ENCODE data around the gene ZNF169. TPM values are rescaled to one million over a fixed set of nuclear protein-coding genes. Genes with fewer than 3 reads are reported as not detected.
"Not testable (repeated sequence)": the region's sequence is repeated elsewhere in the genome, so short reads cannot be mapped to it uniquely, and the experiment has no call there.

The ZNF169 gene
- total RNA-seq, 1 donor from 2014 or later: 4.7 TPM

- Histone ChIP-seq H3K36me3 (ENCODE audit: control insufficient read depth, insufficient read depth, low read length) (no peaks in the 10 kb centered on the region), H3K27me3 (ENCODE audit: control insufficient read depth, insufficient read depth, low read length) (peaks cover 3% of the 10 kb centered on the region), H3K4me3 (ENCODE audit: low read depth, low read length) (no peak overlapping the region)
- no peak for DNase-seq (ENCODE audit: low read depth)
- TF ChIP-seq CTCF (IDR thresholded peaks at IDR 0.05; ENCODE audit: insufficient read depth, low read length, severe bottlenecking): no peak
- no peak for FAIRE-seq
These were observed 3.1 kb upstream of the ZNF169 start for GRCh38 chr9:94256007-94256406.

- not testable (repeated sequence) for H3K27me3 ChIP-seq (ENCODE audit: control insufficient read depth, insufficient read depth, low read length); H3K36me3 ChIP-seq (ENCODE audit: control insufficient read depth, insufficient read depth, low read length); DNase-seq (ENCODE audit: low read depth); H3K4me3 ChIP-seq (ENCODE audit: low read depth, low read length); FAIRE-seq
These were observed 6.7 kb downstream of the ZNF169 start for GRCh38 chr9:94265626-94266402.

DNA sequence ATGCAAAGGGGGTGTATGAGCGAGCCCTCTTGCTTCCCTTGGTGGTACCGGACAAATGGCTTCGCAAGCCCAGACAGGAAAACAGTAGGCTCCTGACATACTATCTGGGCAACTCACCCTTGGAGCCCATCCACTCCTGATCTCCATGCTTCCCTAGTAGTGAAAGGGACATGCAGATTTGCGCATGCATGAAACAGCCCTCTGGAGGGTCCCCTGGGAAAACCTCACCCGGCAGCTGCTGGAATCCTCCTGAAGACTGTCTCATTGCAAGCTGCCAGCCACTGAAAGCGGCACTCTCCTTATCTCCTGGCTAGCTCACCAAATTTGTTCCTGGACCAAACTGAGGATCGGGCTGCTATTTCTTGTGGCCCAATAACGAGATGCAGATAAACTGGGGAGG is 10.2 kb downstream of the ZNF169 start:
- no peak for FAIRE-seq
- Histone ChIP-seq H3K27me3 (ENCODE audit: control insufficient read depth, insufficient read depth, low read length) (no peaks in the 10 kb centered on the region), H3K36me3 (ENCODE audit: control insufficient read depth, insufficient read depth, low read length) (no peaks in the 10 kb centered on the region), H3K4me3 (ENCODE audit: low read depth, low read length) (no peak overlapping the region)
- TF ChIP-seq CTCF (IDR thresholded peaks at IDR 0.05; ENCODE audit: insufficient read depth, low read length, severe bottlenecking): no peak
- peak; percentile 10 for DNase-seq (ENCODE audit: low read depth)

- H3K36me3 ChIP-seq (ENCODE audit: control insufficient read depth, insufficient read depth, low read length): no peaks in the 10 kb centered on the region
- no peak for TF ChIP-seq CTCF (IDR thresholded peaks at IDR 0.05; ENCODE audit: insufficient read depth, low read length, severe bottlenecking)
- no peak overlapping the region for H3K4me3 ChIP-seq (ENCODE audit: low read depth, low read length)
- H3K27me3 ChIP-seq (ENCODE audit: control insufficient read depth, insufficient read depth, low read length): no peaks in the 10 kb centered on the region
- DNase-seq (ENCODE audit: low read depth): no peak
- no peak for FAIRE-seq
These were observed 10.9 kb downstream of the ZNF169 start for GRCh38 chr9:94270009-94270408.

DNA sequence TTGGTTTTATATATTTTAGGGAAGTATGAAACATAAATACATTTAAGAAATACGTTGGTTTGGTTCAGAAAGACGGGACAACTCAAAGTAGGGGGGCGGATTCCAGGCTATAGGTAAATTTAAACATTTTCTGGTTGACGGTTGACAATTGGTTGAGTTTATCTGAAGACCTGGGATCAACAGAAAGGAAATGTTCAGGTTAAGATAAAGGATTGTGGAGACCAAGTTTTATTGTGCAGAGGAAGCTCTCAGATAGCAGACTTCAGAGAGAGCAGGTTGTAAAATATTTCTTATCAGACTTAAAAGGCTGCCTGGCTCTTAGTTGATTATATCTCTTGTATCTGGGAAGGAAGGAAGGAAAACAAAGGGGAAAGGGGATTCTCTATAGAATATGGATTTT is 17.9 kb downstream of the ZNF169 start:
- H3K4me3 ChIP-seq (ENCODE audit: low read depth, low read length); DNase-seq (ENCODE audit: low read depth); FAIRE-seq; H3K27me3 ChIP-seq (ENCODE audit: control insufficient read depth, insufficient read depth, low read length); H3K36me3 ChIP-seq (ENCODE audit: control insufficient read depth, insufficient read depth, low read length): not testable (repeated sequence)

GRCh38 chr9:94277885-94278536 is 18.9 kb downstream of the ZNF169 start:
- no peak for TF ChIP-seq CTCF (IDR thresholded peaks at IDR 0.05; ENCODE audit: insufficient read depth, low read length, severe bottlenecking)
- Histone ChIP-seq H3K27me3 (ENCODE audit: control insufficient read depth, insufficient read depth, low read length) (no peaks in the 10 kb centered on the region), H3K36me3 (ENCODE audit: control insufficient read depth, insufficient read depth, low read length) (peaks cover 4% of the 10 kb centered on the region), H3K4me3 (ENCODE audit: low read depth, low read length) (no peak overlapping the region)
- DNase-seq (ENCODE audit: low read depth) (no peak), FAIRE-seq (no peak)
